DND-41 (cell line): ENCODE results near the gene GPR137.
"Not testable (repeated sequence)": the region's sequence is repeated elsewhere in the genome, so short reads cannot be mapped to it uniquely, and the experiment has no call there.

ENCODE experiments used
- ATAC-seq: fragments of 200-7000 bp; cut with Tn5 transposase; 3 replicates; pipeline ENCODE4 v1.9.1; 2021; ENCODE audit warnings: low read depth; ENCODE audit not compliant: insufficient read depth
- DNase-seq: peaks from one replicate; pipeline ENCODE4 v3.0.0-alpha.2; 2020
- H2AFZ ChIP-seq: 2 replicates; pipeline ENCODE4 v1.6.0; 2012; ENCODE audit warnings: low read depth, low read length
- H3K27ac ChIP-seq: 2 replicates; pipeline ENCODE4 v1.5.1; 2012; ENCODE audit warnings: low read length, inconsistent platforms
- H3K27me3 ChIP-seq: fragments of 200-600 bp; sonication (generic); 2 replicates; pipeline ENCODE4 v1.6.0; 2012; ENCODE audit warnings: low read length, mild to moderate bottlenecking, inconsistent platforms; ENCODE audit not compliant: insufficient read depth, poor library complexity
- H3K36me3 ChIP-seq: 2 replicates; pipeline ENCODE4 v1.5.1; 2012; ENCODE audit warnings: low read length, inconsistent platforms; ENCODE audit not compliant: insufficient read depth
- H3K4me1 ChIP-seq: 2 replicates; pipeline ENCODE4 v1.5.1; 2012; ENCODE audit warnings: mild to moderate bottlenecking, low read length; ENCODE audit not compliant: insufficient read depth
- H3K4me2 ChIP-seq: 2 replicates; pipeline ENCODE4 v1.6.0; 2012; ENCODE audit warnings: mild to moderate bottlenecking, moderate library complexity, low read length, inconsistent platforms; ENCODE audit not compliant: insufficient read depth
- H3K4me3 ChIP-seq, 2 experiments: fragments of 200-600 bp in 1 of 2; shearing (Covaris generic) in 1 of 2; 2 replicates each; pipeline ENCODE4 v1.5.1; 2012 to 2016; ENCODE audit warnings: inconsistent platforms in 2 of 2, low read length in 2 of 2, mild to moderate bottlenecking in 2 of 2, low read depth in 1 of 2, moderate library complexity in 1 of 2
- H3K79me2 ChIP-seq: 2 replicates; pipeline ENCODE4 v1.6.0; 2012; ENCODE audit warnings: low read length, inconsistent platforms; ENCODE audit not compliant: insufficient read depth
- H3K9ac ChIP-seq: 2 replicates; pipeline ENCODE4 v1.6.0; 2012; ENCODE audit warnings: low read depth, mild to moderate bottlenecking, inconsistent platforms, low read length, moderate library complexity
- H3K9me3 ChIP-seq: 2 replicates; pipeline ENCODE4 v1.5.1; 2012; ENCODE audit warnings: low read length, moderate library complexity, mild to moderate bottlenecking, inconsistent platforms; ENCODE audit not compliant: insufficient read depth, severe bottlenecking
- H4K20me1 ChIP-seq: 2 replicates; pipeline ENCODE4 v1.6.0; 2012; ENCODE audit warnings: low read length; ENCODE audit not compliant: insufficient read depth
- EZH2 ChIP-seq: IDR thresholded peaks from 3 replicates; pipeline ENCODE4 v1.6.1; 2012; ENCODE audit warnings: borderline replicate concordance, low read depth, mild to moderate bottlenecking, moderate library complexity, low read length, inconsistent platforms; ENCODE audit not compliant: severe bottlenecking
- TF ChIP-seq, protein P1 (sequence below): IDR thresholded peaks from 2 replicates; pipeline ENCODE4 v1.5.1; 2012; ENCODE audit warnings: borderline replicate concordance, low read length, moderate library complexity, mild to moderate bottlenecking; ENCODE audit not compliant: poor library complexity, severe bottlenecking; ENCODE audit errors: extremely low read depth

The GPR137 gene

DNA sequence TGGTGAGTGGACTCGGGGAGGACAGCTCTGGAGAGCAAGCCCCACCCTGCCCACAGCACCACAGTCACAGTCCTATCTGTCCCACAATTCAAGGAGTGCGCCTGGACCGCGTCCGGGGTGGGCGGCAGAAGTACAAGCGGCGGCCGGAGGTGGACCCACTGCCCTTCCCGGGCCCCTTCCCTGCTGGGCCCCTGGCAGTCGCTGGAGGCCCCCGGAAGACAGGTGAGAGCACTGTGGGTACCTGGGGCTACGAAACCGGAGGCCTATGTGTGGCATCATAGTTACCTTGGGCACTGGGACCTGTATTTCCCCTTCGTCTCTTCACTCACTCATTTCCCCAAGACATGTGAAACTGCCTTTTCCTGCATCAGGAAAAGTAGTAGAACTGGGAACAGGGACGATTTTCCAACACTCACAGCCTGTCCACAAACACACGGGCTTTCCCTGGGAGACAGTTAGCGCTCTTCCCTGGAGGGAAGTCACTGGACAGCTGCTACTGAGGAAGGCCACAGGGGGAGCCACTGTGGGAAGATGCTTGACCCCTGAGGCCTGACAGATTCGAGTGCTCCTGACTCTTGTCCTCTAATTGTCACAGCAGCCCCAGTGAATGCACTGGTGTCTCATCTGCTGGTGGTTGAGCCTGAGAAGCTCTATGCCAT is 28.6 kb downstream of the GPR137 start:
- H3K4me3 ChIP-seq: no peak overlapping the region
- no peak for DNase-seq
- peaks cover 19% of the 10 kb centered on the region; the same call in 1 of the 2 replicates for H4K20me1 ChIP-seq
- peaks cover 54% of the 10 kb centered on the region for H3K79me2 ChIP-seq
- H3K27ac ChIP-seq: no peak overlapping the region
- no peak overlapping the region for H2AFZ ChIP-seq
- H3K36me3 ChIP-seq: peaks cover 41% of the 10 kb centered on the region
- H3K27me3 ChIP-seq: no peaks in the 10 kb centered on the region
- H3K4me1 ChIP-seq: peaks cover 28% of the 10 kb centered on the region
- no peak for ATAC-seq
- H3K9me3 ChIP-seq: no peaks in the 10 kb centered on the region
- no peak overlapping the region for H3K4me2 ChIP-seq
- TF ChIP-seq EZH2: no peak
- TF ChIP-seq, protein P1, sequence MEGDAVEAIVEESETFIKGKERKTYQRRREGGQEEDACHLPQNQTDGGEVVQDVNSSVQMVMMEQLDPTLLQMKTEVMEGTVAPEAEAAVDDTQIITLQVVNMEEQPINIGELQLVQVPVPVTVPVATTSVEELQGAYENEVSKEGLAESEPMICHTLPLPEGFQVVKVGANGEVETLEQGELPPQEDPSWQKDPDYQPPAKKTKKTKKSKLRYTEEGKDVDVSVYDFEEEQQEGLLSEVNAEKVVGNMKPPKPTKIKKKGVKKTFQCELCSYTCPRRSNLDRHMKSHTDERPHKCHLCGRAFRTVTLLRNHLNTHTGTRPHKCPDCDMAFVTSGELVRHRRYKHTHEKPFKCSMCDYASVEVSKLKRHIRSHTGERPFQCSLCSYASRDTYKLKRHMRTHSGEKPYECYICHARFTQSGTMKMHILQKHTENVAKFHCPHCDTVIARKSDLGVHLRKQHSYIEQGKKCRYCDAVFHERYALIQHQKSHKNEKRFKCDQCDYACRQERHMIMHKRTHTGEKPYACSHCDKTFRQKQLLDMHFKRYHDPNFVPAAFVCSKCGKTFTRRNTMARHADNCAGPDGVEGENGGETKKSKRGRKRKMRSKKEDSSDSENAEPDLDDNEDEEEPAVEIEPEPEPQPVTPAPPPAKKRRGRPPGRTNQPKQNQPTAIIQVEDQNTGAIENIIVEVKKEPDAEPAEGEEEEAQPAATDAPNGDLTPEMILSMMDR: no peak
- H3K9ac ChIP-seq: no peak overlapping the region

DNA sequence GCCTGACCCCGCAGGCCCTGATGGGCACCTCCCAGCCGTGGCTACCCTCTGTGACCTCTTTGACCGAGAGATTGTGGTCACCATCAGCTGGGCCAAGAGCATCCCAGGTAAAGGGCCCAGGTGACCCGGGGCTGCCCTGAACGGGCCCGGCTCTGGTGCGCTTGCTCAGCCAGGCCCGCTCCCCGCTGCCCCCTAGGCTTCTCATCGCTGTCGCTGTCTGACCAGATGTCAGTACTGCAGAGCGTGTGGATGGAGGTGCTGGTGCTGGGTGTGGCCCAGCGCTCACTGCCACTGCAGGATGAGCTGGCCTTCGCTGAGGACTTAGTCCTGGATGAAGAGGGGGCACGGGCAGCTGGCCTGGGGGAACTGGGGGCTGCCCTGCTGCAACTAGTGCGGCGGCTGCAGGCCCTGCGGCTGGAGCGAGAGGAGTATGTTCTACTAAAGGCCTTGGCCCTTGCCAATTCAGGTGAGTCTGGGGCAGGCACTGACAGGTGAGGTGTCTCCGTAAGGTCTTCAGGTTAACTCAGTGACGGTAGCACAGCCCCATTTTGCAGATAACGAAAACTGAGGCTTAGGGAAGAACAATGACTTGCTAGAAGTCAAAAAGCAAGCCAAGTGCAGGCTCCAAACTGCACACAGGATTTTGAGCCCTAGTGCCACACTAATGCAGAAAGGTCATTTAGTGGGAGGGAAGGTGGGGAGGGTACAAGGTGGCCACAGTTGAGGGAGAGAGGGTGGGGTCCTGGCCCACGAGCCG is 29.3 kb downstream of the GPR137 start:
- Histone ChIP-seq H3K9me3 (no peaks in the 10 kb centered on the region), H3K4me3 (no peak overlapping the region), H3K9ac (no peak overlapping the region), H3K79me2 (peaks cover 51% of the 10 kb centered on the region), H2AFZ (no peak overlapping the region), H3K27ac (no peak overlapping the region), H4K20me1 (peaks cover 19% of the 10 kb centered on the region; the same call in 1 of the 2 replicates), H3K27me3 (no peaks in the 10 kb centered on the region), H3K4me1 (peaks cover 34% of the 10 kb centered on the region), H3K36me3 (peaks cover 41% of the 10 kb centered on the region), H3K4me2 (peak overlapping the region; percentile 66; the same call in 1 of the 2 replicates)
- no peak for ATAC-seq
- no peak for DNase-seq
- TF ChIP-seq EZH2: no peak
- TF ChIP-seq, protein P1: no peak

DNA sequence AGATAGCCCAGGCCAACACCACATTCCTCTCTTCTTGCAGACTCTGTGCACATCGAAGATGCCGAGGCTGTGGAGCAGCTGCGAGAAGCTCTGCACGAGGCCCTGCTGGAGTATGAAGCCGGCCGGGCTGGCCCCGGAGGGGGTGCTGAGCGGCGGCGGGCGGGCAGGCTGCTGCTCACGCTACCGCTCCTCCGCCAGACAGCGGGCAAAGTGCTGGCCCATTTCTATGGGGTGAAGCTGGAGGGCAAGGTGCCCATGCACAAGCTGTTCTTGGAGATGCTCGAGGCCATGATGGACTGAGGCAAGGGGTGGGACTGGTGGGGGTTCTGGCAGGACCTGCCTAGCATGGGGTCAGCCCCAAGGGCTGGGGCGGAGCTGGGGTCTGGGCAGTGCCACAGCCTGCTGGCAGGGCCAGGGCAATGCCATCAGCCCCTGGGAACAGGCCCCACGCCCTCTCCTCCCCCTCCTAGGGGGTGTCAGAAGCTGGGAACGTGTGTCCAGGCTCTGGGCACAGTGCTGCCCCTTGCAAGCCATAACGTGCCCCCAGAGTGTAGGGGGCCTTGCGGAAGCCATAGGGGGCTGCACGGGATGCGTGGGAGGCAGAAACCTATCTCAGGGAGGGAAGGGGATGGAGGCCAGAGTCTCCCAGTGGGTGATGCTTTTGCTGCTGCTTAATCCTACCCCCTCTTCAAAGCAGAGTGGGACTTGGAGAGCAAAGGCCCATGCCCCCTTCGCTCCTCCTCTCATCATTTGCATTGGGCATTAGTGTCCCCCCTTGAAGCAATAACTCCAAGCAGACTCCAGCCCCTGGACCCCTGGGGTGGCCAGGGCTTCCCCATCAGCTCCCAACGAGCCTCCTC is 30.2 kb downstream of the GPR137 start:
- Histone ChIP-seq H4K20me1 (peaks cover 16% of the 10 kb centered on the region), H3K9ac (peak overlapping the region; percentile 87), H3K4me2 (peak overlapping the region; percentile 66), H3K36me3 (peaks cover 46% of the 10 kb centered on the region), H3K4me3 (peak overlapping the region; percentile 52 to 71; a peak in 2 of 4 replicates), H3K79me2 (peaks cover 48% of the 10 kb centered on the region), H3K4me1 (peaks cover 34% of the 10 kb centered on the region)
- not testable (repeated sequence) for H2AFZ ChIP-seq, H3K9me3 ChIP-seq, DNase-seq, H3K27me3 ChIP-seq, H3K27ac ChIP-seq, ATAC-seq
